SK-N-SH (cell line): ENCODE data around the gene ASCC1. TPM values are rescaled to one million over a fixed set of nuclear protein-coding genes. Genes with fewer than 3 reads are reported as not detected.

Experiments used
- CTCF ChIA-PET: fragments of 300-600, 350-600 bp; formaldehyde crosslinking; extraction: SDS; loops from one replicate; lab custom pipeline; 2021; lab: Yijun Ruan, JAX
- POLR2A ChIA-PET: fragments of 350-600 bp; sonication (Branson Sonifier 250); formaldehyde crosslinking; extraction: SDS; loops from one replicate; lab custom pipeline; 2020; ENCODE audit warnings: antibody characterized with exemption, inconsistent platforms; lab: Yijun Ruan, JAX
- DNase-seq: peaks from one replicate; pipeline ENCODE4 v3.0.0; 2012
- H2AFZ ChIP-seq: fragments of 200-600 bp; sonication (generic); 2 replicates; pipeline ENCODE4 v1.8.1; 2016; ENCODE audit warnings: antibody characterized with exemption, mild to moderate bottlenecking, low read depth
- H3F3A ChIP-seq: fragments of 200-600 bp; sonication (generic); replicated peaks from 2 replicates; pipeline ENCODE3; 2016; ENCODE audit warnings: antibody characterized with exemption, mild to moderate bottlenecking; ENCODE audit not compliant: insufficient read depth
- H3K27ac ChIP-seq, 2 experiments: fragments of 200-500 bp in 1 of 2; fragments of 200-600 bp in 1 of 2; sonication (Bioruptor generic) in 1 of 2; sonication (generic), shearing (Covaris generic) in 1 of 2; 2 replicates each; pipeline versions ENCODE4 v1.5.1 to v1.6.1; 2014 to 2016; ENCODE audit warnings: low read depth in 2 of 2, inconsistent platforms in 1 of 2, low read length in 1 of 2, mild to moderate bottlenecking in 1 of 2, mixed read lengths in 1 of 2
- H3K27me3 ChIP-seq: fragments of 200-600 bp; sonication (generic), shearing (Covaris generic); 2 replicates; pipeline ENCODE4 v1.6.1; 2016; ENCODE audit warnings: mixed run types; ENCODE audit not compliant: insufficient read depth
- H3K36me3 ChIP-seq, 2 experiments: fragments of 200-500 bp in 1 of 2; fragments of 200-600 bp in 1 of 2; sonication (Bioruptor generic) in 1 of 2; sonication (generic) in 1 of 2; replicated peaks in 1 of 2; 2 replicates each; pipeline versions ENCODE3 to v1.5.1; 2014 to 2016; ENCODE audit warnings: low read length in 1 of 2, mild to moderate bottlenecking in 1 of 2; ENCODE audit not compliant: insufficient read depth in 2 of 2, control insufficient read depth in 1 of 2
- H3K4me1 ChIP-seq, 2 experiments: fragments of 200-500 bp in 1 of 2; fragments of 200-600 bp in 1 of 2; sonication (Bioruptor generic) in 1 of 2; sonication (generic), shearing (Covaris generic) in 1 of 2; 2 replicates each; pipeline versions ENCODE4 v1.5.1 to v1.6.1; 2014 to 2016; ENCODE audit warnings: low read depth in 1 of 2, low read length in 1 of 2, mixed run types in 1 of 2; ENCODE audit not compliant: insufficient read depth in 2 of 2, control insufficient read depth in 1 of 2
- H3K4me2 ChIP-seq: fragments of 200-600 bp; sonication (generic), shearing (Covaris generic); 2 replicates; pipeline ENCODE4 v1.6.1; 2017; ENCODE audit warnings: mixed run types
- H3K4me3 ChIP-seq, 2 experiments: fragments of 200-500 bp in 1 of 2; fragments of 200-600 bp in 1 of 2; sonication (Bioruptor generic) in 1 of 2; sonication (generic), shearing (Covaris generic) in 1 of 2; 2 replicates each; pipeline versions ENCODE4 v1.5.1 to v1.8.1; 2014 to 2016; ENCODE audit warnings: low read depth in 2 of 2, inconsistent platforms in 1 of 2, low read length in 1 of 2, mild to moderate bottlenecking in 1 of 2, mixed read lengths in 1 of 2, moderate library complexity in 1 of 2
- H3K79me2 ChIP-seq: fragments of 200-600 bp; sonication (generic); 2 replicates; pipeline ENCODE4 v1.8.1; 2017; ENCODE audit warnings: mild to moderate bottlenecking; ENCODE audit not compliant: insufficient read depth
- H3K9ac ChIP-seq: fragments of 200-600 bp; sonication (generic); 2 replicates; pipeline ENCODE4 v1.6.1; 2017; ENCODE audit warnings: mixed run types
- H3K9me2 ChIP-seq: fragments of 200-600 bp; sonication (generic); 2 replicates; pipeline ENCODE4 v1.6.1; 2017; ENCODE audit warnings: mixed run types
- H3K9me3 ChIP-seq: fragments of 200-600 bp; sonication (generic); 2 replicates; pipeline ENCODE4 v1.6.1; 2017; ENCODE audit warnings: mixed run types, mild to moderate bottlenecking, moderate library complexity
- H4K20me1 ChIP-seq: fragments of 200-600 bp; sonication (generic); 2 replicates; pipeline ENCODE4 v1.6.1; 2017; ENCODE audit warnings: mild to moderate bottlenecking, mixed run types; ENCODE audit not compliant: insufficient read depth
- ELF1 ChIP-seq: IDR thresholded peaks from 2 replicates; pipeline ENCODE4 v1.4.0; 2012
- FOSL2 ChIP-seq: IDR thresholded peaks from 2 replicates; pipeline ENCODE4 v1.4.0; 2012; ENCODE audit warnings: low read depth, mild to moderate bottlenecking, moderate library complexity, borderline replicate concordance
- FOXJ3 ChIP-seq: sonication (generic); formaldehyde crosslinking; IDR thresholded peaks from 2 replicates; pipeline ENCODE4 v1.5.1; 2020; ENCODE audit warnings: mild to moderate bottlenecking, missing genetic modification reagents
- FOXM1 ChIP-seq: IDR thresholded peaks from 2 replicates; pipeline ENCODE4 v1.4.0; 2012; ENCODE audit warnings: low read depth, mild to moderate bottlenecking
- GABPA ChIP-seq: IDR thresholded peaks from 2 replicates; pipeline ENCODE4 v1.4.0; 2012; ENCODE audit warnings: low read depth, mild to moderate bottlenecking
- JUND ChIP-seq: IDR thresholded peaks from 2 replicates; pipeline ENCODE4 v1.4.0; 2012
- NFIC ChIP-seq: IDR thresholded peaks from 2 replicates; pipeline ENCODE4 v1.4.0; 2012; ENCODE audit warnings: borderline replicate concordance
- NRF1 ChIP-seq: IDR thresholded peaks from 2 replicates; pipeline ENCODE4 v1.6.1; 2012; ENCODE audit warnings: low read depth, mild to moderate bottlenecking, low read length
- POLR2AphosphoS5 ChIP-seq: IDR thresholded peaks from 2 replicates; pipeline ENCODE4 v1.6.1; 2012; ENCODE audit warnings: low read depth, low read length
- RAD21 ChIP-seq: IDR thresholded peaks from 2 replicates; pipeline ENCODE4 v1.6.1; 2012; ENCODE audit warnings: mild to moderate bottlenecking, low read length
- RFX5 ChIP-seq: IDR thresholded peaks from 2 replicates; pipeline ENCODE4 v1.6.1; 2012; ENCODE audit warnings: mild to moderate bottlenecking, improper control_type of control experiment, low read length
- SIN3A ChIP-seq: IDR thresholded peaks from 2 replicates; pipeline ENCODE4 v1.6.1; 2012; ENCODE audit warnings: low read depth, mild to moderate bottlenecking, low read length, moderate library complexity, borderline replicate concordance
- TCF12 ChIP-seq: IDR thresholded peaks from 2 replicates; pipeline ENCODE4 v1.4.0; 2012
- YY1 ChIP-seq: IDR thresholded peaks from 2 replicates; pipeline ENCODE4 v1.4.0; 2012; ENCODE audit warnings: low read depth, mild to moderate bottlenecking
- WGBS: methylation state at CpG from one replicate; pipeline ENCODE4 v1.1.6; 2017; ENCODE audit warnings: low lambda C conversion rate; 5-methylcytosine and 5-hydroxymethylcytosine counted together
- polyA plus RNA-seq, 3 experiments: library from polyadenylated mRNA; depleted of rRNA; stranded (reverse); fragments of >200 nt; gene quantifications; 2 replicates each; pipeline ENCODE4 v1.2.3, GENCODE V29; 2012
- TF ChIP-seq, protein P1 (sequence below): IDR thresholded peaks from 2 replicates; pipeline ENCODE4 v1.4.0; 2012; ENCODE audit warnings: low read depth, borderline replicate concordance
- TF ChIP-seq, protein P2 (sequence below): IDR thresholded peaks from 2 replicates; pipeline ENCODE4 v1.4.0; 2012; ENCODE audit warnings: low read depth
- TF ChIP-seq, protein P3 (sequence below): IDR thresholded peaks from 2 replicates; pipeline ENCODE4 v1.6.1; 2012; ENCODE audit warnings: mild to moderate bottlenecking, low read depth, low read length, moderate library complexity

ASCC1 gene
- polyA plus RNA-seq, 1 of the 3 experiments (the other 2 are of a cell fraction) = 15.0 TPM

GRCh38 chr10:72077275-72077990, 138.6 kb downstream of the ASCC1 start:
- ChIA-PET CTCF (interaction anchor here (0.7 to 1.8 kb wide), 3 partner anchors 13 to 15 kb away, joined by 3 to 4 read pairs (median 3); no protein-coding TSS in a partner anchor), POLR2A (no interaction called here)
- H4K20me1 ChIP-seq = no peaks in the 10 kb centered on the region
- no peak overlapping the region for H3K4me3 ChIP-seq
- no peaks in the 10 kb centered on the region for H3K9me2 ChIP-seq
- no peak for TF ChIP-seq FOXM1
- TF ChIP-seq NRF1 = no peak
- no peaks in the 10 kb centered on the region for H3K27me3 ChIP-seq
- no peaks in the 10 kb centered on the region for H3K79me2 ChIP-seq
- H3K36me3 ChIP-seq = no peaks in the 10 kb centered on the region
- H2AFZ ChIP-seq = no peak overlapping the region
- H3K9ac ChIP-seq = no peak overlapping the region
- H3K27ac ChIP-seq = no peak overlapping the region
- no peaks in the 10 kb centered on the region for H3F3A ChIP-seq
- no peak for DNase-seq
- H3K9me3 ChIP-seq = no peaks in the 10 kb centered on the region
- peaks cover 0 to 29% of the 10 kb centered on the region in 2 experiments; a peak in 1 of 4 replicates for H3K4me1 ChIP-seq
- WGBS = 85% methylated on average over 20 of the region's 20 CpGs
- H3K4me2 ChIP-seq = no peak overlapping the region

GRCh38 chr10:72076756-72077155, 139.3 kb downstream of the ASCC1 start:
- Histone ChIP-seq H3K4me1 (peaks cover 0 to 29% of the 10 kb centered on the region in 2 experiments; a peak in 1 of 4 replicates), H3K27me3 (no peaks in the 10 kb centered on the region), H3K9me2 (no peaks in the 10 kb centered on the region), H4K20me1 (no peaks in the 10 kb centered on the region), H3K9me3 (no peaks in the 10 kb centered on the region), H3F3A (no peaks in the 10 kb centered on the region), H3K79me2 (no peaks in the 10 kb centered on the region), H3K36me3 (no peaks in the 10 kb centered on the region), H3K9ac (no peak overlapping the region), H3K27ac (no peak overlapping the region), H2AFZ (no peak overlapping the region), H3K4me3 (no peak overlapping the region), H3K4me2 (no peak overlapping the region)
- POLR2A ChIA-PET = no interaction called here
- no peak for DNase-seq
- TF ChIP-seq NFIC = no peak
- TF ChIP-seq FOSL2 = no peak
- TF ChIP-seq SIN3A = no peak
- TF ChIP-seq RAD21 = no peak
- TF ChIP-seq RFX5 = no peak
- no peak for TF ChIP-seq POLR2AphosphoS5
- TF ChIP-seq TCF12 = no peak
- no peak for TF ChIP-seq YY1
- no peak for TF ChIP-seq FOXJ3 (CRISPR knock-in tag)
- TF ChIP-seq GABPA = no peak
- TF ChIP-seq, protein P1, sequence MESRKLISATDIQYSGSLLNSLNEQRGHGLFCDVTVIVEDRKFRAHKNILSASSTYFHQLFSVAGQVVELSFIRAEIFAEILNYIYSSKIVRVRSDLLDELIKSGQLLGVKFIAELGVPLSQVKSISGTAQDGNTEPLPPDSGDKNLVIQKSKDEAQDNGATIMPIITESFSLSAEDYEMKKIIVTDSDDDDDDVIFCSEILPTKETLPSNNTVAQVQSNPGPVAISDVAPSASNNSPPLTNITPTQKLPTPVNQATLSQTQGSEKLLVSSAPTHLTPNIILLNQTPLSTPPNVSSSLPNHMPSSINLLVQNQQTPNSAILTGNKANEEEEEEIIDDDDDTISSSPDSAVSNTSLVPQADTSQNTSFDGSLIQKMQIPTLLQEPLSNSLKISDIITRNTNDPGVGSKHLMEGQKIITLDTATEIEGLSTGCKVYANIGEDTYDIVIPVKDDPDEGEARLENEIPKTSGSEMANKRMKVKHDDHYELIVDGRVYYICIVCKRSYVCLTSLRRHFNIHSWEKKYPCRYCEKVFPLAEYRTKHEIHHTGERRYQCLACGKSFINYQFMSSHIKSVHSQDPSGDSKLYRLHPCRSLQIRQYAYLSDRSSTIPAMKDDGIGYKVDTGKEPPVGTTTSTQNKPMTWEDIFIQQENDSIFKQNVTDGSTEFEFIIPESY = no peak
- TF ChIP-seq, protein P2, sequence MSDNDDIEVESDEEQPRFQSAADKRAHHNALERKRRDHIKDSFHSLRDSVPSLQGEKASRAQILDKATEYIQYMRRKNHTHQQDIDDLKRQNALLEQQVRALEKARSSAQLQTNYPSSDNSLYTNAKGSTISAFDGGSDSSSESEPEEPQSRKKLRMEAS = no peak
- TF ChIP-seq, protein P3, sequence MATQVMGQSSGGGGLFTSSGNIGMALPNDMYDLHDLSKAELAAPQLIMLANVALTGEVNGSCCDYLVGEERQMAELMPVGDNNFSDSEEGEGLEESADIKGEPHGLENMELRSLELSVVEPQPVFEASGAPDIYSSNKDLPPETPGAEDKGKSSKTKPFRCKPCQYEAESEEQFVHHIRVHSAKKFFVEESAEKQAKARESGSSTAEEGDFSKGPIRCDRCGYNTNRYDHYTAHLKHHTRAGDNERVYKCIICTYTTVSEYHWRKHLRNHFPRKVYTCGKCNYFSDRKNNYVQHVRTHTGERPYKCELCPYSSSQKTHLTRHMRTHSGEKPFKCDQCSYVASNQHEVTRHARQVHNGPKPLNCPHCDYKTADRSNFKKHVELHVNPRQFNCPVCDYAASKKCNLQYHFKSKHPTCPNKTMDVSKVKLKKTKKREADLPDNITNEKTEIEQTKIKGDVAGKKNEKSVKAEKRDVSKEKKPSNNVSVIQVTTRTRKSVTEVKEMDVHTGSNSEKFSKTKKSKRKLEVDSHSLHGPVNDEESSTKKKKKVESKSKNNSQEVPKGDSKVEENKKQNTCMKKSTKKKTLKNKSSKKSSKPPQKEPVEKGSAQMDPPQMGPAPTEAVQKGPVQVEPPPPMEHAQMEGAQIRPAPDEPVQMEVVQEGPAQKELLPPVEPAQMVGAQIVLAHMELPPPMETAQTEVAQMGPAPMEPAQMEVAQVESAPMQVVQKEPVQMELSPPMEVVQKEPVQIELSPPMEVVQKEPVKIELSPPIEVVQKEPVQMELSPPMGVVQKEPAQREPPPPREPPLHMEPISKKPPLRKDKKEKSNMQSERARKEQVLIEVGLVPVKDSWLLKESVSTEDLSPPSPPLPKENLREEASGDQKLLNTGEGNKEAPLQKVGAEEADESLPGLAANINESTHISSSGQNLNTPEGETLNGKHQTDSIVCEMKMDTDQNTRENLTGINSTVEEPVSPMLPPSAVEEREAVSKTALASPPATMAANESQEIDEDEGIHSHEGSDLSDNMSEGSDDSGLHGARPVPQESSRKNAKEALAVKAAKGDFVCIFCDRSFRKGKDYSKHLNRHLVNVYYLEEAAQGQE = no peak
- TF ChIP-seq JUND = no peak
- TF ChIP-seq ELF1 = no peak
- 48% methylated on average over 5 of the region's 5 CpGs for WGBS
- CTCF ChIA-PET = interaction anchor here (0.7 to 1.1 kb wide), 2 partner anchors 14 to 16 kb away, joined by 3 to 4 read pairs; no protein-coding TSS in a partner anchor
